Epithelial cell of esophagus (primary cell): ENCODE data around the gene RPGRIP1L.
"Not testable (repeated sequence)": the region's sequence is repeated elsewhere in the genome, so short reads cannot be mapped to it uniquely, and the experiment has no call there.

Source experiments
- DNase-seq: peaks from one replicate; pipeline ENCODE4 v3.0.0; 2010; ENCODE audit warnings: low read depth
- H3K4me3 ChIP-seq: 2 replicates; pipeline ENCODE4 v1.5.1; 2011; ENCODE audit warnings: mild to moderate bottlenecking, low read length, control low read depth
- CTCF ChIP-seq: IDR thresholded peaks from 2 replicates; pipeline ENCODE4 v1.5.1; 2011; ENCODE audit warnings: low read depth, mild to moderate bottlenecking, low read length, control low read depth, inconsistent platforms; ENCODE audit not compliant: insufficient read depth; ENCODE audit errors: missing control alignments

Gene RPGRIP1L

GRCh38 chr16:53704445-53704813 is 770 bp upstream of the RPGRIP1L start:
- peak overlapping the region; percentile 96 for H3K4me3 ChIP-seq
- no peak for TF ChIP-seq CTCF
- no peak for DNase-seq

- DNase-seq, H3K4me3 ChIP-seq: not testable (repeated sequence)
These were observed 5.4 kb downstream of the RPGRIP1L start for GRCh38 chr16:53698271-53698670.

- no peak overlapping the region for H3K4me3 ChIP-seq
- no peak for TF ChIP-seq CTCF
- peak; percentile 26 for DNase-seq
These were observed 8.6 kb downstream of the RPGRIP1L start for GRCh38 chr16:53695070-53695469.

- no peak for TF ChIP-seq CTCF
- no peak overlapping the region for H3K4me3 ChIP-seq
- DNase-seq, result no peak
These were observed 10.3 kb downstream of the RPGRIP1L start for GRCh38 chr16:53693320-53693719.

- no peak overlapping the region for H3K4me3 ChIP-seq
- DNase-seq, result peak; percentile 8
- TF ChIP-seq CTCF, result peak; percentile 23
These were observed 11.5 kb downstream of the RPGRIP1L start for GRCh38 chr16:53692146-53692545.

GRCh38 chr16:53690771-53691170 is 12.9 kb downstream of the RPGRIP1L start:
- no peak for TF ChIP-seq CTCF
- no peak for DNase-seq
- H3K4me3 ChIP-seq, result no peak overlapping the region

GRCh38 chr16:53689636-53690035 is 14.0 kb downstream of the RPGRIP1L start:
- TF ChIP-seq CTCF, result no peak
- H3K4me3 ChIP-seq, result no peak overlapping the region
- peak; percentile 76 for DNase-seq

- TF ChIP-seq CTCF, result no peak
- no peak overlapping the region for H3K4me3 ChIP-seq
- no peak for DNase-seq
These were observed 16.9 kb downstream of the RPGRIP1L start for GRCh38 chr16:53686710-53687109.

- H3K4me3 ChIP-seq, DNase-seq: not testable (repeated sequence)
These were observed 18.3 kb downstream of the RPGRIP1L start for GRCh38 chr16:53685334-53685733.
